ENCODE results near the gene STXBP2. TPM values are rescaled to one million over a fixed set of nuclear protein-coding genes. Genes with fewer than 3 reads are reported as not detected.

STXBP2 gene
- total RNA-seq, 1 experiment from 2014 or later: 141 TPM

DNA sequence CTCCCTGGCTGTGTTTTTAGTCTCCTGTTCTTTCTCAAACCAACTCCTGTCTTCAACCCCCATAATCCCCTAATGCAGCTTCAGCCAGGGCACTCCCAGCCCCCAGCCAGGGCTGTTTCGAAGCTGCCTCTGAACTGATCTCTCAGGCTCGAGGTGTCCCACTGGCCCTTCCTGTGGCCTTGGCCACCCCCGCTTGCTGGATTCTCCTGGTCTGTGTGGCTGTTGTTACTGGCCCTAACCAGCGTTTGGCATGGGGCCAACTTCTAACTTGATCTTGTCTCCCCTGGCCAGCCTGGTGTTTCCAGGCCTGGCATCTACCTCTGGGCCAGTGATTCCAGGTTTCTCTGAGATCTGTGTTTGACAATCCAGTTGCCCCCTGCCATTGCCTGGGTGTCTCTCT is 18.6 kb upstream of the STXBP2 start:
- peaks cover 5 to 14% of the 10 kb centered on the region in 2 experiments; a peak in 3 of 4 replicates for H3K36me3 ChIP-seq (ENCODE audit: control insufficient read depth in 1 of 2, insufficient read depth in 2 of 2, low read length in 2 of 2)
- ChIA-PET RAD21 (ENCODE audit: low non-redundant PET in 1 of 2, low total read pairs in 2 of 2, uncharacterized antibody in 2 of 2, unreplicated experiment in 2 of 2) (no interaction called here), CTCF (no interaction called here), POLR2A (no interaction called here)
- peaks cover 0 to 6% of the 10 kb centered on the region in 2 experiments; a peak in 1 of 4 replicates for H3K4me1 ChIP-seq (ENCODE audit: control insufficient read depth in 1 of 2, insufficient read depth in 2 of 2, low read length in 2 of 2)
- ATAC-seq: peak; percentile 5; the same call in 1 of the 2 replicates
- H3K4me3 ChIP-seq (replicated peaks in 1 of 2; ENCODE audit: low read depth in 1 of 2, low read length in 2 of 2): no peak overlapping the region
- no peak overlapping the region for H2AFZ ChIP-seq (ENCODE audit: low read depth, low read length, poor library complexity, severe bottlenecking)
- BruUV-seq (replicated peaks): no TSS peak
- no peak for DNase-seq (ENCODE audit: low read depth, low spot score)
- H3K9me3 ChIP-seq (ENCODE audit: control insufficient read depth in 1 of 2, insufficient read depth in 1 of 2, low read depth in 1 of 2, low read length in 2 of 2): no peaks in the 10 kb centered on the region
- TF ChIP-seq CBX3 (IDR thresholded peaks at IDR 0.05; ENCODE audit: low read depth) (no peak), ELF1 (IDR thresholded peaks at IDR 0.05; ENCODE audit: borderline replicate concordance, low read depth) (no peak), EZH2phosphoT487 (IDR thresholded peaks at IDR 0.05; ENCODE audit: borderline replicate concordance) (no peak), EZH2 (IDR thresholded peaks at IDR 0.05) (no peak), JUND (IDR thresholded peaks at IDR 0.05) (no peak), YY1 (IDR thresholded peaks at IDR 0.05; ENCODE audit: extremely low read depth, insufficient replicate concordance, low read depth, low read length) (no peak), SIN3A (IDR thresholded peaks at IDR 0.05; ENCODE audit: low read depth) (no peak), CEBPB (IDR thresholded peaks at IDR 0.05; ENCODE audit: low read depth) (no peak)
- TF ChIP-seq, protein P1, sequence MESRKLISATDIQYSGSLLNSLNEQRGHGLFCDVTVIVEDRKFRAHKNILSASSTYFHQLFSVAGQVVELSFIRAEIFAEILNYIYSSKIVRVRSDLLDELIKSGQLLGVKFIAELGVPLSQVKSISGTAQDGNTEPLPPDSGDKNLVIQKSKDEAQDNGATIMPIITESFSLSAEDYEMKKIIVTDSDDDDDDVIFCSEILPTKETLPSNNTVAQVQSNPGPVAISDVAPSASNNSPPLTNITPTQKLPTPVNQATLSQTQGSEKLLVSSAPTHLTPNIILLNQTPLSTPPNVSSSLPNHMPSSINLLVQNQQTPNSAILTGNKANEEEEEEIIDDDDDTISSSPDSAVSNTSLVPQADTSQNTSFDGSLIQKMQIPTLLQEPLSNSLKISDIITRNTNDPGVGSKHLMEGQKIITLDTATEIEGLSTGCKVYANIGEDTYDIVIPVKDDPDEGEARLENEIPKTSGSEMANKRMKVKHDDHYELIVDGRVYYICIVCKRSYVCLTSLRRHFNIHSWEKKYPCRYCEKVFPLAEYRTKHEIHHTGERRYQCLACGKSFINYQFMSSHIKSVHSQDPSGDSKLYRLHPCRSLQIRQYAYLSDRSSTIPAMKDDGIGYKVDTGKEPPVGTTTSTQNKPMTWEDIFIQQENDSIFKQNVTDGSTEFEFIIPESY (IDR thresholded peaks at IDR 0.05; ENCODE audit: extremely low read depth, insufficient replicate concordance, low read length): no peak
- no peaks in the 10 kb centered on the region for H3K27me3 ChIP-seq (ENCODE audit: insufficient read depth, low read length)
- no peak overlapping the region for H3K9ac ChIP-seq (ENCODE audit: low read length)
- no peak overlapping the region for H3K4me2 ChIP-seq (ENCODE audit: low read length)
- no peaks in the 10 kb centered on the region for H3K79me2 ChIP-seq (ENCODE audit: insufficient read depth, low read length)
- H3K9me2 ChIP-seq (ENCODE audit: insufficient read depth): no peaks in the 10 kb centered on the region
- no peaks in the 10 kb centered on the region for H4K20me1 ChIP-seq (ENCODE audit: insufficient read depth)
- intact Hi-C loops (cut with micrococcal nuclease): no loop called here
- peak overlapping the region; percentile 24; the same call in 1 of the 2 replicates for H3K27ac ChIP-seq (ENCODE audit: low read depth, low read length)
